Medulla oblongata (tissue), 1 donor: ENCODE data around the gene CORO2B.

Source experiments
- DNase-seq: peaks from one replicate; pipeline ENCODE4 v3.0.0-alpha.2; 2015; ENCODE audit errors: extremely low spot score

The CORO2B gene

DNA sequence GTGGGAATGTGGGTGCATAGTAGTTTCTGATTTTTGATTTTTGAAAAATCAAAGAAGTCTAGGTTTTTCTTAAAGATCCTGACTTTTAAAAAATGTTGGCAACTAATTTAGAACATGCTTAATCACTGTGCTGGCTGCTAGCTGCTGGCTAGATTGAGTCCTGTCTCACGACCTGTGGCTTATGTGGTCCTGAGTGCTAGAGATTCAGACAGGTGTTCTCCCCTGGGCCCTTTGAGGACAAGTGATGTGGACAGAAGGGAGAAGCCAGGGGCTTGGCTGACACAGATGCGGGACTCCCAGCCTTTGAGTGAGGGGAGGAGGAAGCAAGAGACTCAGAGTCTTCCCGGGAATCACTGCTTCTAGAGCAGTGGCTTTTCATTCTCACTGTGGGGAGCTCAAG, 47.5 kb downstream of the CORO2B start:
- no peak for DNase-seq

DNA sequence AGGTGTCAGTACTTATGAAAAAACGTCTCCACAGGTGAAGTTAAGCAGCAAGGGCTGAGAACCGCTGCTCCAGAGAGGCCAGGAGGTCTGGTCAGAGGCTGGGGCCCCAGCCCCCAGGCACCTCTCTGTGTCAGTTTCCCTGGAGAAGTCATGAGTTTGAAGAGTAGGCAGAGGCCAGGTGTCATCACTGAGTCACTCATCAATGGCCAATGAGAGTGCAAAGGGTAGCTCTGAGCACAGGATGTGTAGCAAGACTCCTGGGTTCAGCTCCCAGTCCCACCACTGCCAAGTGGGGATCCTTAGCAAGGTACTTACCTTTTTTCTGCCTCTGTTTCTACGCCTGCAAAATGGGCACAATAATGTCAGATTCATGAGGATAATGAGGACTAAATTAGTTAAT, 47.9 kb downstream of the CORO2B start:
- DNase-seq, result no peak

DNA sequence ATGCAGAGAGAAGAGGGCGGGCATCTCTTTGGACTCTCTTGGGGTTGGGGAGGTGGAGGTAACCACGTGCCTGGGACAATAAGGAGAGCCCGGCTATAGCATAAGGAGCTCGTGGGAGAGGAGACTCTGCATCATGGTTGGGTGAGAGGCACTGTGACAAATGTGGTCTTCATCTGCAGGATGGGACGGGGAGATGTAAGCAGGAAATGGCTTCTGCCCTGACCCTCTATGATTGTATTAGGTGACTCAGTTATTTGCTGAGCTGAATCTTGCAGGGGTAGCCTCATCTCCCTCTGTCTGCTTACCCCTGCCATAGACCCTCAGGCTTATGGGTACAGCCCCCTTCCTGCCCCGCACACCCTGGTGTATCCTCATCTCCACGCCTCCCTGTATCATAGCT, 48.7 kb downstream of the CORO2B start:
- no peak for DNase-seq

DNA sequence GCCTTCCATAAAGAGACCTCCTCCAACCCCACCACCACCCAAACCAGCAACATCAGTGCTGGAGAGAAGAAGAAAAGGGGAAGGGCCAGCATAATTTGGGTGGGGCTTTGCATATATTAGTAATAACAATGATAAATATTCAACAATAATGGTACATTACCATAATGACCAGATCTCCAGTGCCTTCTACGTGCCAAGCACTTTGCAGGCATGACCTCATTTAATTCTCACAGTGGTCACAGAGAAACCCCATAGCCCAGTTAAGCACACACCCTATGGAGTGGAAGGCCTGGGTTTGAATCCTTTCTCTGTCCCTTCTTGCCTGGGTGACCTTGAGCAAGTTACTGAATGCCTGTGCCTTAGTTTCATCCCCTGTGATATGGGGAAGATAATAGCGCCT, 49.2 kb downstream of the CORO2B start:
- no peak for DNase-seq

DNA sequence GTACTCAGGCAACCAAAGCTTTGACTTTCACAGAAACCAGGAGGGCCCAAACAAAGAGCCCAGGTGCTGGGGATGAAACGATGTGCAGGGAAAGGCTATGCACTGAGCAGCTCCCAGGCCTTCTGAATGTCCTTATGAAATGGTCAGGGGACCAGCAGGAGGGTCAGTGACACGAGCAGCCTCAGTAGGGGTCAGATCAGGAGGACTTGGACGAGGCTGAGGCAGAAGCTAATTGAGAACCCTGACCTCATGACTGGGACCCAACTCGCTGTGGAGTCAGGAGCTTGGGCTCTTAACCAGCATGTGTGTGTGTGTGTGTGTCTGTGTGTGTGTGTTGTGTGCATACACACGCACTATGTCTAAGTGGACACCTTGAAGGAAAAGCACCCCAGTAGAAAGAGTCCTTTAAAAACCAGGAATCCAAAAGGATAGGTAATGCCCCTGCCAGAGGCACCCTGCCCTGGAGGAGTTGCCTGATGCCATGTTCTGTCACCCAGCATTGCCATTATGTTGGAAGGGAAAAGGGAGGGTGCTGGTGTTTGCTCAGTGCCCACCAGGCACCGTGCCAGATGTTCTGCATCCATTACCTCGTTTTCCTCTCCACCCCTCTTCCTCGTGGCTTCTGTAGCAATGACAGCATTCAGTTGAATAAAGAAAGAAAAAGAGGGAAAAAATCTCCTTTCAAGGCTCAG, 50.9 kb downstream of the CORO2B start:
- DNase-seq, result no peak

DNA sequence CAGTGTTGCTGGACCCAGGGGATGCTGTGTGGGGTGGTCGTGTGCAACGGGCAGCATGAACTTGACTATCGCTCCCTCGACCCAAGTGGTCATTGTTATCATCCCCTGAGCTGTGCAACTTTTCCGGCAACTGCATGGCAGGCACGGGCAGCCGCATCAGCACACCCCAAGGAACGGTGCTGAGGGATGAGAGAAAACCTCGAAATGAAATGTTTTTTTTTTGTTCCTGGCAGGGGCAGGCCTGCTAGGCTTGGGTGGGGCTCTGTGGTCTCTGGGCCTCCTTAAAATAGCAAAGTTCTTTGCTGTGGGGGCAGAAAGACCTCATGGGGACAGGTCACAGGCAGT, 51.4 kb downstream of the CORO2B start:
- no peak for DNase-seq

DNA sequence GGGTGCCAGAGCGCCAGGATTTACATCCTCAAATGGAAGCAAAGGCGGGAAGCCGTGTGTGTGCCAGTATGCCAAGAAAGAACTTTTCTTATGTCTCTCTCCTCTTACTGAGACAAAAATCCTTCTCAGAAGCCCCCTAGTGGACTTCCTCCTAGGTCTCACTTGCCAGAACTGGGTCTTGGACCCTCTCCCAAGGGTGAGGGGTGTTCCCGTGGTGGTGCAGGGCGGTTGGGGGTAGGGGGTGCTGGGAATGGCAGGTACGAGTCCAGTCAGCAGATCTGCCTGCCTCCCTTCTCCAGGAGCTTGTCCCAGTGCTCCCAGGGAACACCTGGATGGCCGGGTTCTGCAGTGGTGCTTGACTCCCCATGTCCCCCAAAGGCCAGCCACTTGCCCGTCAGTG, 52.0 kb downstream of the CORO2B start:
- DNase-seq, result no peak

DNA sequence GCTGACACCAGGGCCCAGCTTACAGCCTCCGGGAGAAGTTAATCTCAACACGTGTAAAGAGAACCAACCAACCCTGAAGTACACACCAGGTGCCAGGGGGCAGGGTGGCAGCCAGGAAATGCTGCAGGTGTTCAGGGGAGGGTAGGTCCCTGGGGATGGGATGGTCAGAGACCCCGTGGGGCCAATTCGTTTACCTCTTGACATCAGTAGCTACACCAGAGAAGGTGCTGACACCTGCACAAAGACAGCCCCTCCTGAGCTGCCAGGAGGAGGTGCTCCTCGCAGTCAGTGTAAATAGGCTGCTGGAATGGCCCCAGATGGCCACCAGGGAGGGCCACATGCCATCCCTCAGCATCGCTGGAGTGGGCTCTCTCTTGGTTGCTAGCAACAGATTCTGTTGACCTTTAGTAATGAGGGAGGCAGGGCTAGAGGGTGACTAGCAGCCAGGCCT, 52.8 kb downstream of the CORO2B start:
- DNase-seq, result no peak

DNA sequence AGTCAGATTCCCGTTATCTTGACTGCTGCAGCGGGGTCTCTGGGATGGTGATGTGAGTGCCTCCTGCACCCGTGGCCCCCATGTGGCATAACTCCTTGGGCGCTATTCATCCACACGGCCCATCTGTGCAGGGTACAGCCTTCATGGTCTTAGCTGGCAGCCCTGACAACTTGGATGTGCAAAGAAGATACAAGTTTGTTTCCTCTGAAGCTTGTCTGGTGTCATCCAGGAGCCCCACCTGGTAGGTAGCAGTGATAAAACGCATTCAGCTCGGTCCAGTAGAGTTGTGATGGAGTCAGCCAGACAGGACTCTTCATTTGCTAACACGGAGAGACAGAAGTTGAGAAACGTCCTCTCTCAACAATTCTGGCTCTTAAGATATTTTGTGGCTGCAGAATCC, 53.3 kb downstream of the CORO2B start:
- DNase-seq, result no peak

DNA sequence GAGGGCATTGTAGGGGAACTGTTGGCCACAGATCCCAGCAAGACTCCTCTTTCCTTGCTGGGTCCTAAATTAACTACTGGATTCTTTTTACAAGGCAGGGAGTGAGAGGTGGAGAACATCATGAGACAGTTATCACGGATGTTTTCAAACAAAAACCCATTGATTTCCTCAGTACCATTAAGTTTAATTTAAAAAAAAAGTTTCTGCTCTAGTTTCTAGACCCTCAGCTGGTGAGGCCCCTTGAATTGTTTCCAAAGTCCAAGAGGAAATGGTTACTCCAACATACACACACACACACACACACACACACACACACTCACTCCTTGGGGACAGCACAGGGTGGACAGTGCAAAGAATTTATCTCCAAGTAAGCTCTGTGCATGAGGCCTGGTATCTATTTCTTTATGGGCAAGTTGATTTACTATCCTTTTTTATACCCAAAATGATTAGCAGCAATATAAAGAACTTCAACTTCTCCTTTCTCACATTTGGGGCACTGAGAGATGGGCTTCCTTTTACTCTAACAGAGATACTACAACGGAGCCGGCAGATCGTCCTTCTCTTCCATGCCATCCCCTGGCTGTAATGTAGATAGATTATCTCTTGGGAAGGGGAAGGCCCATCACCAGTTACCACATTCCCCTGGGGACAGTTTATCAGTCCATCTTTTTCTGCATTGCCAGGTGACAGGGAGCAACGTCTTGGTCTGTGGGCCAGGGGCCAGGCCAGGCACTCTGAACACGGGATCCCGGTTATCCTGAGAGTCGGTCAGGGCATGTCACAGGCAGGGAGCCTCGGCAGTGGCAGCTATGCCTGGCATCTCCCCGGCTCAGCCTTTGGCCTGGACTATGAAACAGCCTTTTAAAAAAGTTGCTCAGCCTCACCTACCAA, 54.7 kb downstream of the CORO2B start:
- DNase-seq, result no peak

DNA sequence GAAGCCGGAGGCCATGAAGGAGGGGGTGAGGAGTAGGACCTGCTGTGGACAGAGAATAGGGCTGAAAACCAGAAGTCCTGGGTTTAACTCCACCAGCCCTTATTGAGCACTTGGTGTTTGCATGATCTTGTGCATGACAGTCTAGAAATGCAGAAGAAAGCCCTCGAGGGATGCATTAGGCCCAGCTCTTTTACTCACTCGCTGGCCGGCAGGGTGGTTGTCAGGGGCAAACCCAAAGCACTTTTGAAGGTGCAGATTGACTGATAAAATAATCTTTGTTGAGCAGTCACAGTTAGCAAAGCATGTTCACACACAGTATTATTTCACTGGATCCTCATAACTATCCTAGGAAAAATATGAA, 55.3 kb downstream of the CORO2B start:
- DNase-seq, result no peak

DNA sequence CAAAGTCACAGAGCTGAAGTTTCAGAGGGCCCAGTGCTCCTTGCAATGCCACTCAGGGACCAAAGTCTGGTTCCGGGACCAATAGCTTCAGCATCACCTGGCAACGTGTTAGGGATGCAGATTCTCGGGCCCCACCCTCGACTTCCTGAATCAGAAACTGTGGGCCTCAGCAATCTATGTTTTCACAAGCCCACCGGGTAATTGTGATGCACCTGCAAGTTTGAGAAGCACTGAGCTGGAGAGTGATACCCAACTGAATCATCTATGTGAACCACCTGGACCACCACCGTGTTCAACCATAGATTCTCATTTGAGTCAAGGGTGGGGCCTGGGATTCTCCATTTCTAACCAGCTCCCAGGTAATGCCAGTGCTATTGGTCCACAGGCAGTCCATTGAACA, 55.7 kb downstream of the CORO2B start:
- no peak for DNase-seq

DNA sequence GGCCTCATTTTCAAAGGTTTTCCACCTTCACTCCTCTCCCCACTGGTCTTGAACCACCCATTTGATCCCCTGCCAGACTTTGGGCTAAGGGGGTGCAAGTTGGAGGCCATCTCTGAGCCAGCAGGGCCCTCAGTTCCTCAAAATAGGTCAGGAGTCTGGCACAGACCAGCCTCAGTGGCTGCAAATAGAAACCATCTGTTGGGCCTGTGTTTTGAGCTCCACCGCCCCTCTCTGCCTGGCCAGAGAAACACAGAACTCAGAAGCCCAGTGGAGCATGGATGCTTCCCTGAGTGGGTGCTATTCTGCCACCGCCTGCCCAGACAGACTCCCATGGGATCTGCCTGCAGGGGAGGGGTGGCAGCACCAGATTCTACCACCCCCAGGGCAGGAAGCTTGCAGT, 56.3 kb downstream of the CORO2B start:
- peak; percentile 87 for DNase-seq

DNA sequence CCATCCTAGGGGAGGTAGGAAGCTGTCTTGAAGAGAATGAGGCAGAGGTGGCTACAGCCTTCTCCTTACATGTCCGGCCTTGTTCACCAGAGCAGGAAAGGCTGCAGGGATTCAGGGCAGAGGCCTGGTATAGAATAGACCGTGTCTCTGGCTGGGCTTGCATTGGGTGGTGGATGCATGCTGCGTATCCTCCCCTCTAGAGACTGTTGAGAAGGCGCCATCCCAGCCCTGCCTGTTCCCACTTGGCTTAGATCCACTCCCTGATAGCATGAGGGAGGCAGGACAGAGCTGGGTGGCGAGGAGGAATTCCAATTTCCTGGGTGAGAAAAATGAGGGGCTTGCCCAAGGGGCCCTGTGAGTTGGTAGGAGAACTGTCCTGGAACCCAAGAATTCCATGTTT, 57.5 kb downstream of the CORO2B start:
- DNase-seq, result no peak

DNA sequence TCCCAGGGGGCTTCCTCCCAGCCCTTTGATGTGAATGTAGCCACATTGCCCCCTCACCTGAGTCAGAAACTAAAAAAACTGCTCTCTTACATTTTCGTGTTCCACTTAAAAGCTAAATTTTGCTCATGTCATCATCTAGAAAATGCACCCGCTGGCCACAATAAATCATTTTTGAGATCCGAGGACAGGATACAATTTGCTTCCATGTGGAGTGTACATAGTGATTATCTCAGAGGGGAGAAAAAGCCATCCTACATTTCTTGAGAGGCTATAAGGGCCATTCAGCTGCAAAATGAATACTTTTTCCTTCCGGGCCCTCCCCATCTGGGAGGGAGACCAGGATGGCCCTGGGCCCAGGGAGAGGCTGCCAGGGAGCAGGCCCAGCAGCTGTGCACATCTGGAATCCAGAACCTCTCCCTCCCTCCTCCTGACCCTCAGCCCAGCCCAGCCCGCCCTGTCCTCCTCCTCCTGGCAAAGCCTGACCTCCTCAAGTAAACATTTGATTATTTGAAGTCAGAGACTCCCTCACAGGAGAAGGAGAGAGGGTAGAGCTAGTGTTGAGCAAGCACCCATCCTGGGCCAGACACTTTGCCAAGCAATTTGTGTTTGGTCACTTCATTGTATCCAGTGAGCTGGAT, 59.1 kb downstream of the CORO2B start:
- DNase-seq, result no peak

DNA sequence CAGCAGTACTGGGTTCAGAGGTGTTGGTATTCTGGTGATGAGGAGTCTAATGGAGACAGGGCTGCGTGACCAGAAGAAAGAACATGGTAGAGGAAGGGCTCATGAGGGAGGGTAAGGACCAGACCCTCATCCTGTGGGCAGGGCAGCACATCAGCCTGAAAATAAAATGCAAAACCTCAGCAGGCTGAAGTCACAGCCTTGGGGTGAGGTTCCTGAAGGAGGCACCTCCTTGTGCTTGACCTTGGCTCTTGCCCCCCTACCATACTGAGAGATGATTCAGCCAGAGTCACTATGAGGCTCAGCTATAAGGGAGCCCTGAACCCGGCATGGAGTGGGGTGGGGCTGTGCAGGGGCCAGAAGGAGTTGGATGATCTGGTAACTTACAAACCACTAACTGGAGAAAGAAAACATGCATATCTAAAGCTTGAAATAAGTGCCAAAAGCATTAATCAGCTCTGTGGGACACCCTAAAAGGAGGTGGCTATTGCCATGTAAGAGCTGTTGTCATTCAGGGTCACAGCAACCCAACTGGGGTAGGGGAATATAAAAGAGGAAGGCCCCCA, 60.2 kb downstream of the CORO2B start:
- DNase-seq, result no peak

DNA sequence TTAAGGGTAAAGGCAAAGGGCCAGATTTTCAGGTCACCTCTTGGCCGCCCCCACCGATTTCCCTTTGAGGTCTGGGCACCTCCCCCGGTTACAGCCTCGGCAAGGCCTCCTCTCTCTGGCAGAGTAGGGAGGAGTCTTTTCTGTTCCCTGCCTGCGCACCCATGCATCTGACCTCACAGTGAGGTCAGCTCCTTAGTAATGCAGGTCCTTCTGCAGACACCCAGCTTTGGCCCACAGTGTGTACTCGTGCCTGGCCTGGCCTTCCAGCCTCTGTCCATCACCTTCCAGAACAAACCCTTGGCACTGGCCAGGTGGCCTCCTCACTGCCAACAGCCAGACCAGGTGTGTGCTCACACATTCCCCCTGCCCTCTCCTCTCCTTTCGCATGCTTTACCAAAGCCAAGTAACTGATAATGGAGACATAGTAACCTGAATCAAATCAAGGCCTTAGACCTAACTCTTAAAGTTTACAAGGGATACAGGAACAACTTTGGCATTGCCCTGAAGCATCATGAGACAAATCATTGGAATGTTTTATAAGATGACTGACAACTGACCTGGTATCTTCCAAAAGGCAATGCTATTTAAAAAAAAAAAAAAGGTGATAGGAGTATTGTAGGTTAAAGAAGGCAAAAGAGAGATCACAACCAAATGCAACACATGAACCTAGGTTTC, 61.3 kb downstream of the CORO2B start:
- DNase-seq, result no peak

DNA sequence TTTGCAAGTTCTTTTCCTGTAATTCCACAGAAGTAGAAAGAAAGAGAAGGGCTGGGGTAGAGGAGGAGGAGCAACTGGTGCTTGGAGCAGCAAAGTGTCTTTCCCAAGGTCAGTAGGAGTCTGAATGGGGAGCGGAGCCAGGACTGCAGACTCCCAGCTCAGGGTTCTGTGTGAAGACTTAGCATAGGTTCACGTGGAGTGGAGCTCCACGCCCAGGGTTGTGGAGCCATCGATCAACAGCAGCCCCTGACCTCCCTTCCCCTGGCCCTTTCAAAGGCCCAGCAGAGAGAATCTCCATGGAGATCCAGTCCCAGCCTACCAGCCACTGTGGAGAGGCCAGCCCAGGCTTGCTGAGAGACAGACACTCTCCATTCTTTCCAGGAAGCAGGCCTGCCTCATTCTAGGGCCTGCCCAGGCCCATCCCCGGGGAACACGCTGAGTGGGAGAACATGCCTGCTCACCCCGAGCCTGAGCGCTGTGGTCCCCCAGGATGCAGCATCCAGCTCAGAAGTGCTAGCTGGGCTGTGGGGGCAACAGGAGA, 62.1 kb downstream of the CORO2B start:
- peak; percentile 76 for DNase-seq

DNA sequence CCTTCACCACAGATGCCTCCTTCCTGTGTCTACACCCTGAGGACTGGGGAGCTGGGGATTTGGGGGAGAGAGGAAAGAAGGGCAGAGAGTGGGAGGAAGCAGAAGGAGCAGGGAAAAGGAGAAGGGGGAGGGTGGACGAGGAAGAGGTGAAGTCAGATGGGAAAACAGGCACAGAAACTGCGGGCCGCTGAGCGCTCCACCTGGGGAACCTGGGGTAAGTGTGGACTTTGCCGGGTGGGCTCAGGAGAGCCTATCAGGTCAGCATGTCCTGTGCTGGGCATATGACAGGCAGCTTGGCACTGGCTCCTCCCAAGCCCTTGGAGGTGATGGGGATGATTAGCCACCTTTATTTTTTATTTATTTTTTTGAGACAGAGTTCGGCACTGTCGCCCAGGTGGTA, 62.6 kb downstream of the CORO2B start:
- no peak for DNase-seq

DNA sequence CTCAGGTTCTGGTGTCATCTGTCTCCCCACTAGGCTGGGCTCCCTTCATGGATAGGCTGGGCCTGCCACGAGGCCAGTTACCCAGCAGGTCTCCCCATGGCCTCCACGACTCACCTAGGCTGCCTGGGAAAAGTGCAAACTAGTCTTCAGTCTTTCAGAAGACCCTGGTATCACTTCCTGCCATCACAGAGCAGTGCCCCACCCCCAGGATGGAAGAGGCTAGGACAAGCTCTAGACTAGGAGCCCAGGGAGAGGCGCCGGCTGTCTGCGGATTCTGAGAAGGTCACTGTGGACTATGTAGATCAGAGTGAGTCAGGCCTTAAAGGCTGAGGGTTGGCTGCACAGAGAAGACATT, 63.7 kb downstream of the CORO2B start:
- DNase-seq, result no peak

DNA sequence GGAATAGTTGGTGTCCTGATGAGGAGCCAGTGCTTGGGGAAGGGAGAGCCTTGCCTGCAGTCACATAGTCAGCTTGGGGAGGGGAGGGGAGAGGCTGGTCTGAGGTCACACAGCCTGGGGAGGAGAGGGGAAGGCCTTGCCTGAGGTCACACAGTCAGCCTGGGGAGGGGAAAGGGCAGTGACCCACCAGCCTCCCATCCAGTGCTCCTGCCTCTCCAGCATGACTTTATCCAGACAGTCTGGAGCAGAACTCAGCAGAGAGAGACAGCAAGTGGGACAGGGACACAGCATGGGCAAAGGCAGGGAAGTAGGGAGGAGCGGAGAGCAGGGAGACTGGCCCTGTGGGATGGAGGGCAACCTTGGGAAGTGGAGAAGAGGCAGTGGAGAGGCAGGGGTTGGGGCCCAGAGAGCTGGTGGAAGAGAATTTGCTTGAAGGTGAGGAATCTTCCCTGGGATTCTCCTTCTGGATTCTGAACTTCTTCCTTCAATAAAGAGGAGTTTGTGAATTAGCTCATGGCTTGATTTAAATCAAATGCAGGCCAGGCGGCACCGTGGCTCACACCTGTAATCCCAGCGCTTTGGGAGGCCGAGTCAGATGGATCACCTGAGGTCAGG, 64.5 kb downstream of the CORO2B start:
- no peak for DNase-seq
